T-cell (primary cell): ENCODE measurements around the gene PTPN1. TPM values are rescaled to one million over a fixed set of nuclear protein-coding genes. Genes with fewer than 3 reads are reported as not detected.

Source experiments
- ATAC-seq, 4 experiments: fragments of 200-7000 bp in 3 of 4; fragments of 150-1000 bp in 1 of 4; cut with Tn5 transposase; replicated peaks in 1 of 4; 1 replicate in 3 of 4; 2 replicates in 1 of 4; pipeline ENCODE4 v1.10.0; 2021; ENCODE audit warnings: moderate library complexity in 3 of 4, mild to moderate bottlenecking in 2 of 4, moderate number of reproducible peaks in 1 of 4
- CTCF ChIA-PET, 2 donors: fragments of 300-600 bp; sonication (Branson Sonifier 250); formaldehyde crosslinking; loops; one replicate each; lab custom pipeline; 2022; ENCODE audit warnings: antibody characterized with exemption in 2 of 2; lab: Charles Lee
- POLR2A ChIA-PET, 2 donors: fragments of 300-600 bp; sonication (Branson Sonifier 250); formaldehyde crosslinking; loops; one replicate each; lab custom pipeline; 2022; ENCODE audit warnings: antibody characterized with exemption in 2 of 2; lab: Charles Lee
- DNase-seq, 35 experiments: peaks; one replicate each; pipeline versions ENCODE4 v3.0.0 to v3.0.0-alpha.2; 2013 to 2023
- H3K27ac ChIP-seq: one replicate; pipeline ENCODE4 v1.5.1; 2013; ENCODE audit warnings: low read length
- H3K27me3 ChIP-seq, 2 experiments: replicated peaks in 1 of 2; 1 replicate in 1 of 2; 2 replicates in 1 of 2; pipeline versions ENCODE4 v1.6.1 to v1.7.0; 2013; ENCODE audit warnings: low read length in 1 of 2, mixed read lengths in 1 of 2; ENCODE audit not compliant: control insufficient read depth in 2 of 2, insufficient read depth in 2 of 2; ENCODE audit errors: extremely low read depth in 1 of 2
- H3K36me3 ChIP-seq, 2 donors: 1 replicate in 1 of 2; 2 replicates in 1 of 2; pipeline versions ENCODE4 v1.6.1 to v1.7.0; 2013; ENCODE audit warnings: low read length in 1 of 2; ENCODE audit not compliant: control insufficient read depth in 2 of 2, insufficient read depth in 1 of 2; ENCODE audit errors: extremely low read depth in 1 of 2
- H3K4me1 ChIP-seq, 2 experiments: 1 replicate in 1 of 2; 2 replicates in 1 of 2; pipeline versions ENCODE4 v1.6.1 to v1.7.0; 2013; ENCODE audit warnings: low read length in 2 of 2, mixed read lengths in 1 of 2; ENCODE audit not compliant: insufficient read depth in 2 of 2, control insufficient read depth in 1 of 2; ENCODE audit errors: extremely low read depth in 1 of 2
- H3K4me3 ChIP-seq, 2 donors: 1 replicate in 1 of 2; 2 replicates in 1 of 2; pipeline versions ENCODE4 v1.5.1 to v1.7.0; 2013; ENCODE audit warnings: mild to moderate bottlenecking in 2 of 2, low read length in 1 of 2, moderate library complexity in 1 of 2; ENCODE audit not compliant: control insufficient read depth in 1 of 2; ENCODE audit errors: extremely low read depth in 1 of 2
- H3K9me3 ChIP-seq: 2 replicates; pipeline ENCODE4 v1.7.0; 2013
- H3K27ac Mint-ChIP-seq, 2 donors: one replicate each; pipeline ENCODE4 v1.8.0; 2020 to 2021; ENCODE audit warnings: mild to moderate bottlenecking in 2 of 2, mixed read lengths in 2 of 2
- H3K27me3 Mint-ChIP-seq, 2 donors: one replicate each; pipeline ENCODE4 v1.8.0; 2021 to 2022; ENCODE audit warnings: mixed read lengths in 2 of 2
- H3K36me3 Mint-ChIP-seq: one replicate; pipeline ENCODE4 v1.8.0; 2021; ENCODE audit warnings: mixed read lengths
- H3K4me1 Mint-ChIP-seq, 3 donors: one replicate each; pipeline ENCODE4 v1.8.0; 2020 to 2022; ENCODE audit warnings: mixed read lengths in 3 of 3, mild to moderate bottlenecking in 1 of 3
- H3K4me3 Mint-ChIP-seq, 3 donors: one replicate each; pipeline ENCODE4 v1.8.0; 2020 to 2022; ENCODE audit warnings: mild to moderate bottlenecking in 3 of 3, mixed read lengths in 3 of 3, moderate library complexity in 3 of 3
- H3K9me3 Mint-ChIP-seq, 3 donors: one replicate each; pipeline ENCODE4 v1.8.0; 2020 to 2022; ENCODE audit warnings: mixed read lengths in 3 of 3
- WGBS: methylation state at CpG from one replicate; pipeline ENCODE4 v1.1.5; 2013; ENCODE audit warnings: missing lambda C conversion rate; ENCODE audit not compliant: insufficient coverage; 5-methylcytosine and 5-hydroxymethylcytosine counted together
- total RNA-seq, 35 experiments: library from RNA in 6 of 35; stranded (reverse) in 6 of 35; fragments of 120-200 nt in 1 of 35; gene quantifications; one replicate each; pipeline versions ENCODE4 v1.2.1 to v1.2.4 and lab custom pipeline; 2013 to 2026

The PTPN1 gene
- total RNA-seq, 5 donors from 2014 or later (not counting 1 experiment from before 2014, with no cell fraction given), result 50.7 to 67.9 (median 55.3) TPM

- ATAC-seq, result no peak
- ChIA-PET POLR2A (no interaction called here), CTCF (no interaction called here)
- H3K4me1 Mint-ChIP-seq, result no peaks in the 10 kb centered on the region
- Histone ChIP-seq H3K27me3 (peaks cover 0 to 56% of the 10 kb centered on the region in 2 experiments), H3K36me3 (no peaks in the 10 kb centered on the region), H3K27ac (no peak overlapping the region), H3K4me3 (no peak overlapping the region), H3K9me3 (no peaks in the 10 kb centered on the region), H3K4me1 (no peaks in the 10 kb centered on the region)
- no peak overlapping the region for H3K4me3 Mint-ChIP-seq
- no peaks in the 10 kb centered on the region for H3K36me3 Mint-ChIP-seq
- H3K27me3 Mint-ChIP-seq, result peaks cover 5 to 20% of the 10 kb centered on the region in 2 donors
- no peak for DNase-seq
- no peak overlapping the region for H3K27ac Mint-ChIP-seq
- 90% methylated on average over 11 of the region's 13 CpGs for WGBS
- no peaks in the 10 kb centered on the region for H3K9me3 Mint-ChIP-seq
These were observed 98.5 kb downstream of the PTPN1 start for GRCh38 chr20:50608750-50609104.

- no peaks in the 10 kb centered on the region for H3K9me3 Mint-ChIP-seq
- ATAC-seq (no peak), DNase-seq (no peak)
- H3K4me3 Mint-ChIP-seq, result no peak overlapping the region
- no peaks in the 10 kb centered on the region for H3K9me3 ChIP-seq
- 88% methylated on average over 28 of the region's 28 CpGs for WGBS
- peaks cover 0 to 14% of the 10 kb centered on the region in 2 donors for H3K27me3 Mint-ChIP-seq
- H3K4me3 ChIP-seq, result no peak overlapping the region
- CTCF ChIA-PET, result no interaction called here
- no peaks in the 10 kb centered on the region for H3K36me3 Mint-ChIP-seq
- no peaks in the 10 kb centered on the region for H3K36me3 ChIP-seq
- H3K27ac ChIP-seq, result no peak overlapping the region
- peaks cover 0 to 50% of the 10 kb centered on the region in 2 experiments for H3K27me3 ChIP-seq
- H3K4me1 ChIP-seq, result no peaks in the 10 kb centered on the region
- POLR2A ChIA-PET, result no interaction called here
- no peaks in the 10 kb centered on the region for H3K4me1 Mint-ChIP-seq
- no peak overlapping the region for H3K27ac Mint-ChIP-seq
These were observed 99.3 kb downstream of the PTPN1 start for GRCh38 chr20:50609438-50609989.

- Mint-ChIP-seq H3K9me3 (no peaks in the 10 kb centered on the region), H3K36me3 (no peaks in the 10 kb centered on the region), H3K27ac (no peak overlapping the region), H3K4me1 (no peaks in the 10 kb centered on the region), H3K27me3 (peaks cover 0 to 14% of the 10 kb centered on the region in 2 donors), H3K4me3 (no peak overlapping the region)
- 65% methylated on average over 4 of the region's 4 CpGs for WGBS
- ChIA-PET POLR2A (no interaction called here), CTCF (interaction anchor here in 1 of 2 donors (0.5 kb wide), 1 partner anchor 679 kb away, joined by 3 read pairs; no protein-coding TSS in a partner anchor)
- Histone ChIP-seq H3K27ac (no peak overlapping the region), H3K4me1 (no peaks in the 10 kb centered on the region), H3K27me3 (peaks cover 0 to 43% of the 10 kb centered on the region in 2 experiments), H3K36me3 (no peaks in the 10 kb centered on the region), H3K4me3 (no peak overlapping the region), H3K9me3 (no peaks in the 10 kb centered on the region)
- no peak for ATAC-seq
- no peak for DNase-seq
These were observed 100.1 kb downstream of the PTPN1 start for GRCh38 chr20:50610212-50610718.

- Mint-ChIP-seq H3K27ac (no peak overlapping the region), H3K4me3 (no peak overlapping the region), H3K4me1 (no peaks in the 10 kb centered on the region), H3K27me3 (peaks cover 0 to 11% of the 10 kb centered on the region in 2 donors), H3K36me3 (no peaks in the 10 kb centered on the region), H3K9me3 (no peaks in the 10 kb centered on the region)
- H3K9me3 ChIP-seq, result no peaks in the 10 kb centered on the region
- ChIA-PET CTCF (no interaction called here), POLR2A (no interaction called here)
- ATAC-seq (no peak), DNase-seq (no peak)
- WGBS, result 70% methylated on average over 6 of the region's 15 CpGs
- H3K36me3 ChIP-seq, result no peaks in the 10 kb centered on the region
- H3K27ac ChIP-seq, result no peak overlapping the region
- no peak overlapping the region for H3K4me3 ChIP-seq
- H3K27me3 ChIP-seq, result peaks cover 0 to 40% of the 10 kb centered on the region in 2 experiments
- no peaks in the 10 kb centered on the region for H3K4me1 ChIP-seq
These were observed 101.1 kb downstream of the PTPN1 start for GRCh38 chr20:50611128-50611810.

GRCh38 chr20:50613438-50614169, 103.4 kb downstream of the PTPN1 start:
- H3K4me3 ChIP-seq, result no peak overlapping the region
- Mint-ChIP-seq H3K27ac (no peak overlapping the region), H3K4me3 (no peak overlapping the region), H3K27me3 (peaks cover 0 to 3% of the 10 kb centered on the region in 2 donors), H3K4me1 (no peaks in the 10 kb centered on the region), H3K36me3 (no peaks in the 10 kb centered on the region), H3K9me3 (no peaks in the 10 kb centered on the region)
- CTCF ChIA-PET, result no interaction called here
- no peaks in the 10 kb centered on the region for H3K36me3 ChIP-seq
- no peaks in the 10 kb centered on the region for H3K4me1 ChIP-seq
- 88% methylated on average over 8 of the region's 15 CpGs for WGBS
- H3K27ac ChIP-seq, result no peak overlapping the region
- peaks cover 0 to 19% of the 10 kb centered on the region in 2 experiments for H3K27me3 ChIP-seq
- POLR2A ChIA-PET, result interaction anchor here in 1 of 2 donors (0.5 kb wide), 1 partner anchor 20 kb away, joined by 14 read pairs; no protein-coding TSS in a partner anchor
- ATAC-seq, result no peak
- DNase-seq, result no peak
- H3K9me3 ChIP-seq, result no peaks in the 10 kb centered on the region

- ChIA-PET POLR2A (no interaction called here), CTCF (no interaction called here)
- no peak overlapping the region for H3K27ac ChIP-seq
- no peaks in the 10 kb centered on the region for H3K4me1 ChIP-seq
- H3K9me3 ChIP-seq, result no peaks in the 10 kb centered on the region
- H3K9me3 Mint-ChIP-seq, result no peaks in the 10 kb centered on the region
- no peaks in the 10 kb centered on the region for H3K36me3 Mint-ChIP-seq
- no peak for ATAC-seq
- no peak overlapping the region for H3K4me3 Mint-ChIP-seq
- no peaks in the 10 kb centered on the region for H3K4me1 Mint-ChIP-seq
- no peak for DNase-seq
- no peak overlapping the region for H3K4me3 ChIP-seq
- H3K36me3 ChIP-seq, result no peaks in the 10 kb centered on the region
- peaks cover 0 to 10% of the 10 kb centered on the region in 2 experiments for H3K27me3 ChIP-seq
- 88% methylated on average over 3 of the region's 6 CpGs for WGBS
- peaks cover 0 to 3% of the 10 kb centered on the region in 2 donors for H3K27me3 Mint-ChIP-seq
- H3K27ac Mint-ChIP-seq, result no peak overlapping the region
These were observed 105.2 kb downstream of the PTPN1 start for GRCh38 chr20:50615407-50615806.
